Measurements from ENCODE around the gene BATF2.
A peak's percentile ranks its signal among the peaks of the same experiment; 100 is the strongest.
"Not testable (repeated sequence)": the region's sequence is repeated elsewhere in the genome, so short reads cannot be mapped to it uniquely, and the experiment has no call there.

BATF2 gene

GRCh38 chr11:64996710-64997380 lies at the start of gene BATF2:
BATF2 (minus strand) TSS chr11:64996971; CDS start chr11:64996914, 57 bp downstream.
- DNase-seq = no peak

- no peak for DNase-seq
Measured at GRCh38 chr11:65045728-65046127, 49.0 kb upstream of the BATF2 start.

GRCh38 chr11:65045061-65045460 lies 48.3 kb upstream of the BATF2 start:
- DNase-seq = no peak

- DNase-seq = no peak
Measured at GRCh38 chr11:65043881-65044501, 47.2 kb upstream of the BATF2 start.

GRCh38 chr11:65042891-65043290 lies 46.1 kb upstream of the BATF2 start:
- no peak for DNase-seq

GRCh38 chr11:65040847-65041622 lies 44.3 kb upstream of the BATF2 start, which contains the start of gene SAC3D1:
SAC3D1 (plus strand) TSS chr11:65041210; CDS start chr11:65041293, 83 bp downstream.
- DNase-seq = peak; percentile 92

GRCh38 chr11:65040520-65040846 lies 43.7 kb upstream of the BATF2 start:
- DNase-seq = no peak

- no peak for DNase-seq
Measured at GRCh38 chr11:65036931-65037330, 40.2 kb upstream of the BATF2 start.

GRCh38 chr11:65035579-65035978 lies 38.8 kb upstream of the BATF2 start:
- no peak for DNase-seq

- DNase-seq = no peak
Measured at GRCh38 chr11:65034423-65034822, 37.7 kb upstream of the BATF2 start.

- no peak for DNase-seq
Measured at GRCh38 chr11:65032216-65032615, 35.4 kb upstream of the BATF2 start.

GRCh38 chr11:65027213-65028067 lies 30.7 kb upstream of the BATF2 start, which contains the start of gene SNX15:
SNX15 (plus strand) TSS chr11:65027439; CDS start chr11:65027538, 99 bp downstream.
- DNase-seq = peak; percentile 97

- no peak for DNase-seq
Measured at GRCh38 chr11:65026810-65027209, 30.0 kb upstream of the BATF2 start.

GRCh38 chr11:65023502-65023901 lies 26.7 kb upstream of the BATF2 start:
- not testable (repeated sequence) for DNase-seq

- no peak for DNase-seq
Measured at GRCh38 chr11:65021509-65021908, 24.7 kb upstream of the BATF2 start.

- DNase-seq = no peak
Measured at GRCh38 chr11:65021003-65021402, 24.2 kb upstream of the BATF2 start.

GRCh38 chr11:65019824-65020223 lies 23.1 kb upstream of the BATF2 start:
- no peak for DNase-seq

- no peak for DNase-seq
Measured at GRCh38 chr11:65017937-65018336, 21.2 kb upstream of the BATF2 start.

GRCh38 chr11:65016705-65017104 lies 19.9 kb upstream of the BATF2 start:
- DNase-seq = no peak

- no peak for DNase-seq
Measured at GRCh38 chr11:65014726-65015227, 18.0 kb upstream of the BATF2 start.

- peak; percentile 90 for DNase-seq
Measured at GRCh38 chr11:65013888-65014725, 17.3 kb upstream of the BATF2 start, which contains the start of gene ARL2. ARL2 (plus strand) TSS chr11:65014160; CDS start chr11:65014208, 48 bp downstream.

Data from CD4-positive, alpha-beta T cell treated with Interleukin-17A for 1 hour (primary cell).